ENCODE data around the gene AHR. TPM values are rescaled to one million over a fixed set of nuclear protein-coding genes. Genes with fewer than 3 reads are reported as not detected.
"Not testable (repeated sequence)": the region's sequence is repeated elsewhere in the genome, so short reads cannot be mapped to it uniquely, and the experiment has no call there.

The AHR gene
- polyA plus RNA-seq, 3 donors: 32.2 to 33.6 (median 33.4) TPM

GRCh38 chr7:17331891-17332501, 33.5 kb downstream of the AHR start:
- no peak for DNase-seq

- no peak for DNase-seq
Measured at GRCh38 chr7:17333221-17333620, 34.8 kb downstream of the AHR start.

- no peak for DNase-seq
Measured at GRCh38 chr7:17336168-17336567, 37.7 kb downstream of the AHR start.

DNA sequence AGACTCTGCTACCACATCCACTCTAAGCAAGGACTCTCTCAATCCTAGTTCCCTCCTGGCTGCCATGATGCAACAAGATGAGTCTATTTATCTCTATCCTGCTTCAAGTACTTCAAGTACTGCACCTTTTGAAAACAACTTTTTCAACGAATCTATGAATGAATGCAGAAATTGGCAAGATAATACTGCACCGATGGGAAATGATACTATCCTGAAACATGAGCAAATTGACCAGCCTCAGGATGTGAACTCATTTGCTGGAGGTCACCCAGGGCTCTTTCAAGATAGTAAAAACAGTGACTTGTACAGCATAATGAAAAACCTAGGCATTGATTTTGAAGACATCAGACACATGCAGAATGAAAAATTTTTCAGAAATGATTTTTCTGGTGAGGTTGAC, 40.7 kb downstream of the AHR start:
- DNase-seq: no peak

GRCh38 chr7:17339952-17340351, 41.5 kb downstream of the AHR start:
- no peak for DNase-seq

GRCh38 chr7:17340655-17341054, 42.2 kb downstream of the AHR start:
- DNase-seq: no peak

DNA sequence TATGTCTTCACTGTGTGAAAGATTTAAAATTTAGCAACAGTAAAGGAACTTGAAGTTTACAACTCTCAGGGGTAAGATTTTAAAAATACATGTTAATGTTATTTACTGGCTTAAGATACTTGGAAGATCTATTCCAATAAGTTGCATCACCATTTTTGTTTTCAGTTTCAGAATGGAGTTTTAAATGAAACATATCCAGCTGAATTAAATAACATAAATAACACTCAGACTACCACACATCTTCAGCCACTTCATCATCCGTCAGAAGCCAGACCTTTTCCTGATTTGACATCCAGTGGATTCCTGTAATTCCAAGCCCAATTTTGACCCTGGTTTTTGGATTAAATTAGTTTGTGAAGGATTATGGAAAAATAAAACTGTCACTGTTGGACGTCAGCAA, 44.3 kb downstream of the AHR start:
- DNase-seq: no peak

DNA sequence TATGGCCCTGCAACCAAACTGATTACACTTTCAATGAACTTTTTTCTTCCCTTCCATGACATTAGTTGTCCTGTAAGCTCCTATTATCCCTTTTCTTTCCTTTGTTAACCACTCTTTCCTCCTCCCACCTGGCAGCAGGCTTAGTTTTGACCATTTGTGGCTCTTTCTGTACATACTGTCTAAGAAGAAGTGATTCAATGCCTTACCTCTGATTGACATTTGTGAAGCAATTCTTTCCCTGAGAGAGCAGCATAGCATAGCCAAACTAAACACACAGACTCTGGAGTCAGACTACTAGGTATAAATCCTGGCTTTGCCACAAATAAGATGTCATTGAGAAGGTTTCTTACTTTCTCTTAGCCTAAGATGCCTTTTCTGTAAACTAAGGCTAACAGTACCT, 48.9 kb downstream of the AHR start:
- no peak for DNase-seq

GRCh38 chr7:17348932-17349331, 50.5 kb downstream of the AHR start:
- not testable (repeated sequence) for DNase-seq

DNA sequence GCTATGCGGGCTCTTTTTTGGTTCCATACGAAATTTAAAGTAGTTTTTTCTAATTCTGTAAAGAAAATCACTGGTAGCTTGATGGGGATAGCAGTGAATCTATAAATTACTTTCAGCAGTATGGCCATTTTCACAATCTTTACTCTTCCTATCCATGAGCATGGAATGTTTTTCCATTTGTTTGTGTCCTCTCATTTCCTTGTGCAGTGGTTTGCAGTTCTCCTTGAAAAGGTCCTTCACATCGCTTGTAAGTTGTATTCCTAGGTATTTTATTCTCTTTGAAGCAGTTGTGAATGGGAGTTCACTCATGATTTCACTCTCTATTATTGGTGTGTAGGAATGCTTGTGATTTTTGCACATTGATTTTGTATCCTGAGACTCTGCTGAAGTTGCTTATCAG, 51.9 kb downstream of the AHR start:
- not testable (repeated sequence) for DNase-seq

- DNase-seq: not testable (repeated sequence)
Measured at GRCh38 chr7:17353650-17354419, 55.4 kb downstream of the AHR start.

GRCh38 chr7:17354473-17354872, 56.0 kb downstream of the AHR start:
- DNase-seq: no peak

- no peak for DNase-seq
Measured at GRCh38 chr7:17355050-17355449, 56.6 kb downstream of the AHR start.

- no peak for DNase-seq
Measured at GRCh38 chr7:17357952-17358351, 59.5 kb downstream of the AHR start.

GRCh38 chr7:17359610-17360009, 61.2 kb downstream of the AHR start:
- DNase-seq: no peak

- no peak for DNase-seq
Measured at GRCh38 chr7:17362439-17363105, 64.1 kb downstream of the AHR start.

DNA sequence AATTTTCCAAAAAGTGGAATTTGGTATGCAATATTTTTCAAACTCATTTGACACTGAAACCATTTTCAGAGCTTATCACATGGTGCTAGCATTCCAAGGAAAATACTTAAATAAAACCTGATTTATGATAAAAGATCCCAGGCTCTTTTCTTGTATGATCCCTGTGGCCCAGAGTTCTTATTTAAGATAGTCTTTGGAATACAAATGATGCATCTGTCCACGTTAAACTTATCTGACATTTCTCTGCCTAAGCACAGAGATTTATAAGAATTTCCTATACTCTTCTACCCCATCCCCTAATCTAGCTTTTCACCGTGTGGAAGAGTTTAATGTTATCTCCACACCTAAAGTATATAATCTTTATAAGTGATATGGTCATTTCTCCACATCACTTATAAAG, 66.2 kb downstream of the AHR start:
- DNase-seq: no peak

GRCh38 chr7:17365775-17366174, 67.3 kb downstream of the AHR start:
- no peak for DNase-seq

GRCh38 chr7:17367502-17367901, 69.0 kb downstream of the AHR start:
- DNase-seq: no peak

- no peak for DNase-seq
Measured at GRCh38 chr7:17368856-17369524, 70.5 kb downstream of the AHR start.

GRCh38 chr7:17369691-17370426, 71.4 kb downstream of the AHR start:
- no peak for DNase-seq

Data from renal pelvis (tissue), 4 donors.